ENCODE results near the gene ROBO1. TPM values are rescaled to one million over a fixed set of nuclear protein-coding genes. Genes with fewer than 3 reads are reported as not detected.

Gene ROBO1
- polyA plus RNA-seq, 1 donor (not counting 4 experiments of a cell fraction or from before 2014, with no cell fraction given) = 27.1 TPM

GRCh38 chr3:79560698-79561097 is 207.1 kb downstream of the ROBO1 start:
- Histone ChIP-seq H3K9me3 (ENCODE audit: control insufficient read depth, low read depth, low read length) (no peaks in the 10 kb centered on the region), H3K79me2 (ENCODE audit: control insufficient read depth, insufficient read depth, low read length) (no peaks in the 10 kb centered on the region), H3K27ac (ENCODE audit: control insufficient read depth, insufficient read depth, low read length) (no peak overlapping the region), H3K27me3 (ENCODE audit: control insufficient read depth, extremely low read depth, insufficient read depth, low read length) (no peaks in the 10 kb centered on the region), H3K9ac (ENCODE audit: control insufficient read depth, extremely low read depth, insufficient read depth, low read length) (no peak overlapping the region), H3K36me3 (ENCODE audit: control insufficient read depth in 2 of 2, extremely low read depth in 1 of 2, insufficient read depth in 2 of 2, low read length in 2 of 2) (no peaks in the 10 kb centered on the region), H4K20me1 (ENCODE audit: control insufficient read depth, extremely low read depth, insufficient read depth, low read length) (no peaks in the 10 kb centered on the region), H3K9me1 (ENCODE audit: control insufficient read depth, extremely low read depth, insufficient read depth, low read length) (no peaks in the 10 kb centered on the region), H3K4me1 (ENCODE audit: control insufficient read depth, extremely low read depth, insufficient read depth, low read length) (no peaks in the 10 kb centered on the region), H3K4me2 (ENCODE audit: control insufficient read depth, extremely low read depth, insufficient read depth, low read depth, low read length) (no peak overlapping the region), H3K4me3 (ENCODE audit: control insufficient read depth in 2 of 3, extremely low read depth in 1 of 3, insufficient read depth in 2 of 3, low read depth in 1 of 3, low read length in 3 of 3) (no peak overlapping the region), H2AFZ (ENCODE audit: control insufficient read depth, low read length) (no peak overlapping the region)
- TF ChIP-seq, protein P1, sequence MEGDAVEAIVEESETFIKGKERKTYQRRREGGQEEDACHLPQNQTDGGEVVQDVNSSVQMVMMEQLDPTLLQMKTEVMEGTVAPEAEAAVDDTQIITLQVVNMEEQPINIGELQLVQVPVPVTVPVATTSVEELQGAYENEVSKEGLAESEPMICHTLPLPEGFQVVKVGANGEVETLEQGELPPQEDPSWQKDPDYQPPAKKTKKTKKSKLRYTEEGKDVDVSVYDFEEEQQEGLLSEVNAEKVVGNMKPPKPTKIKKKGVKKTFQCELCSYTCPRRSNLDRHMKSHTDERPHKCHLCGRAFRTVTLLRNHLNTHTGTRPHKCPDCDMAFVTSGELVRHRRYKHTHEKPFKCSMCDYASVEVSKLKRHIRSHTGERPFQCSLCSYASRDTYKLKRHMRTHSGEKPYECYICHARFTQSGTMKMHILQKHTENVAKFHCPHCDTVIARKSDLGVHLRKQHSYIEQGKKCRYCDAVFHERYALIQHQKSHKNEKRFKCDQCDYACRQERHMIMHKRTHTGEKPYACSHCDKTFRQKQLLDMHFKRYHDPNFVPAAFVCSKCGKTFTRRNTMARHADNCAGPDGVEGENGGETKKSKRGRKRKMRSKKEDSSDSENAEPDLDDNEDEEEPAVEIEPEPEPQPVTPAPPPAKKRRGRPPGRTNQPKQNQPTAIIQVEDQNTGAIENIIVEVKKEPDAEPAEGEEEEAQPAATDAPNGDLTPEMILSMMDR (optimal IDR thresholded peaks at IDR 0.05 in 1 of 3, IDR thresholded peaks at IDR 0.05 in 1 of 3, conservative IDR thresholded peaks at IDR 0.05 in 1 of 3; ENCODE audit: extremely low read depth in 1 of 3, insufficient read depth in 2 of 3, low read length in 3 of 3) = no peak
- TF ChIP-seq EZH2 (IDR thresholded peaks at IDR 0.05; ENCODE audit: low read length) = no peak
- DNase-seq (ENCODE audit: low read depth, low spot score) (no peak), FAIRE-seq (no peak)
- dilution Hi-C loops (cut with MboI; ENCODE audit: extremely low pct_ligation_motif_present, low sequenced_read_pairs) = no loop called here

DNA sequence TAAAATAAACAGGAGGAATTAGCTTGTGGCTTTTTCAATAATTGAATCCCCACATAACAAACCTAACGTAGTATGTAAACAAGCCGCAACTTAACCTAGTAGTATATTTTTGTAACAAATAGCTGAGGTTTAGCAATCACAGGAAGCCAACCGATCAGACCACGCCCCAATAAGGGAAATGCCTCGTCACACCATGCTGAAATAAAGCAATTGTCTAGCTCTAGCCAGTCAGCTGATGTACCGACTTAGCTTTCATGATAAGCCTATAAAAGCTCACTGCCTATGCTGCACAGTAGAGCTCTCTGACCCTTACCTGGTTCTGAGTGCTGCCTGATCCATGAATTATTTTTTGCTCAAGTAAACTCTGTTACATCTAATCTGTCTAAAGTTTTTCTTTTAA is 208.9 kb downstream of the ROBO1 start:
- Histone ChIP-seq H3K4me2 (ENCODE audit: control insufficient read depth, extremely low read depth, insufficient read depth, low read depth, low read length) (no peak overlapping the region), H3K27me3 (ENCODE audit: control insufficient read depth, extremely low read depth, insufficient read depth, low read length) (no peaks in the 10 kb centered on the region), H3K36me3 (ENCODE audit: control insufficient read depth in 2 of 2, extremely low read depth in 1 of 2, insufficient read depth in 2 of 2, low read length in 2 of 2) (no peaks in the 10 kb centered on the region), H3K9me1 (ENCODE audit: control insufficient read depth, extremely low read depth, insufficient read depth, low read length) (no peaks in the 10 kb centered on the region), H3K9me3 (ENCODE audit: control insufficient read depth, low read depth, low read length) (no peaks in the 10 kb centered on the region), H3K79me2 (ENCODE audit: control insufficient read depth, insufficient read depth, low read length) (no peaks in the 10 kb centered on the region), H3K4me1 (ENCODE audit: control insufficient read depth, extremely low read depth, insufficient read depth, low read length) (no peaks in the 10 kb centered on the region), H3K4me3 (ENCODE audit: control insufficient read depth in 2 of 3, extremely low read depth in 1 of 3, insufficient read depth in 2 of 3, low read depth in 1 of 3, low read length in 3 of 3) (no peak overlapping the region), H3K27ac (ENCODE audit: control insufficient read depth, insufficient read depth, low read length) (no peak overlapping the region), H2AFZ (ENCODE audit: control insufficient read depth, low read length) (no peak overlapping the region), H4K20me1 (ENCODE audit: control insufficient read depth, extremely low read depth, insufficient read depth, low read length) (no peaks in the 10 kb centered on the region), H3K9ac (ENCODE audit: control insufficient read depth, extremely low read depth, insufficient read depth, low read length) (no peak overlapping the region)
- no peak for DNase-seq (ENCODE audit: low read depth, low spot score)
- no peak for FAIRE-seq
- dilution Hi-C loops (cut with MboI; ENCODE audit: extremely low pct_ligation_motif_present, low sequenced_read_pairs) = no loop called here
- TF ChIP-seq, protein P1 (optimal IDR thresholded peaks at IDR 0.05 in 1 of 3, IDR thresholded peaks at IDR 0.05 in 1 of 3, conservative IDR thresholded peaks at IDR 0.05 in 1 of 3; ENCODE audit: extremely low read depth in 1 of 3, insufficient read depth in 2 of 3, low read length in 3 of 3) = no peak
- no peak for TF ChIP-seq EZH2 (IDR thresholded peaks at IDR 0.05; ENCODE audit: low read length)
